Inflammatory macrophage treated with lipopolysaccharide for 4 hours (primary cell): ENCODE measurements around the gene PIKFYVE.
"Not testable (repeated sequence)": the region's sequence is repeated elsewhere in the genome, so short reads cannot be mapped to it uniquely, and the experiment has no call there.

Experiments
- DNase-seq: peaks from one replicate; pipeline ENCODE4 v3.0.0-alpha.2; 2020

The PIKFYVE gene

GRCh38 chr2:208306291-208306690 lies 40.2 kb downstream of the PIKFYVE start:
- no peak for DNase-seq

GRCh38 chr2:208311321-208311720 lies 45.3 kb downstream of the PIKFYVE start:
- peak; percentile 84 for DNase-seq

- peak; percentile 87 for DNase-seq
These were observed 45.9 kb downstream of the PIKFYVE start for GRCh38 chr2:208311954-208312353.

GRCh38 chr2:208315081-208315788 lies 49.2 kb downstream of the PIKFYVE start:
- DNase-seq, result peak; percentile 87

GRCh38 chr2:208318127-208318526 lies 52.1 kb downstream of the PIKFYVE start:
- DNase-seq, result no peak

- no peak for DNase-seq
These were observed 53.3 kb downstream of the PIKFYVE start for GRCh38 chr2:208319391-208319790.

- DNase-seq, result no peak
These were observed 54.6 kb downstream of the PIKFYVE start for GRCh38 chr2:208320686-208321085.

- DNase-seq, result no peak
These were observed 60.0 kb downstream of the PIKFYVE start for GRCh38 chr2:208326016-208326415.

- no peak for DNase-seq
These were observed 63.4 kb downstream of the PIKFYVE start for GRCh38 chr2:208329485-208329884.

GRCh38 chr2:208334230-208334629 lies 68.2 kb downstream of the PIKFYVE start:
- no peak for DNase-seq

- DNase-seq, result no peak
These were observed 80.7 kb downstream of the PIKFYVE start for GRCh38 chr2:208346756-208347155.

GRCh38 chr2:208350610-208351009 lies 84.6 kb downstream of the PIKFYVE start:
- DNase-seq, result no peak

GRCh38 chr2:208352644-208353567 lies 86.9 kb downstream of the PIKFYVE start:
- no peak for DNase-seq

GRCh38 chr2:208354964-208355381 lies 88.9 kb downstream of the PIKFYVE start:
- DNase-seq, result no peak

GRCh38 chr2:208356420-208356819 lies 90.4 kb downstream of the PIKFYVE start:
- DNase-seq, result not testable (repeated sequence)

GRCh38 chr2:208356846-208357574 lies 91.0 kb downstream of the PIKFYVE start:
- no peak for DNase-seq

- DNase-seq, result peak; percentile 51
These were observed 92.9 kb downstream of the PIKFYVE start for GRCh38 chr2:208358758-208359631.

GRCh38 chr2:208359632-208359986 lies 93.6 kb downstream of the PIKFYVE start:
- peak; percentile 18 for DNase-seq

- no peak for DNase-seq
These were observed 94.4 kb downstream of the PIKFYVE start for GRCh38 chr2:208360259-208361076.

- DNase-seq, result no peak
These were observed 95.0 kb downstream of the PIKFYVE start for GRCh38 chr2:208361077-208361441.

GRCh38 chr2:208363485-208363884 lies 97.4 kb downstream of the PIKFYVE start:
- DNase-seq, result no peak
